HL-60 (cell line): ENCODE measurements around the gene CALCA.

ENCODE experiments used
- DNase-seq, 2 experiments: peaks; one replicate each; pipeline ENCODE4 v3.0.0-alpha.2; 2010 to 2020; ENCODE audit warnings: low read depth in 1 of 2, low spot score in 1 of 2
- H3K27ac ChIP-seq: fragments of 250-450 bp; sonication (Bioruptor Pico); replicated peaks from 2 replicates; pipeline ENCODE4 v1.5.1; 2020; ENCODE audit warnings: mild to moderate bottlenecking, moderate library complexity
- H3K27me3 ChIP-seq: fragments of 250-450 bp; sonication (Bioruptor Pico); 2 replicates; pipeline ENCODE4 v1.5.1; 2021; ENCODE audit warnings: mild to moderate bottlenecking, moderate library complexity; ENCODE audit not compliant: insufficient read depth, poor library complexity, severe bottlenecking
- H3K4me3 ChIP-seq: replicated peaks from 2 replicates; pipeline ENCODE4 v1.5.1; 2011; ENCODE audit warnings: mild to moderate bottlenecking, control low read depth, low read length; ENCODE audit not compliant: insufficient read depth
- CTCF ChIP-seq: IDR thresholded peaks from one replicate; pipeline ENCODE4 v1.5.1; 2011; ENCODE audit warnings: low read length, control low read depth, inconsistent platforms; ENCODE audit not compliant: insufficient read depth
- GABPA ChIP-seq: IDR thresholded peaks from 2 replicates; pipeline ENCODE4 v1.6.1; 2012; ENCODE audit warnings: low read depth
- POLR2AphosphoS5 ChIP-seq: IDR thresholded peaks from 2 replicates; pipeline ENCODE4 v1.6.1; 2012; ENCODE audit warnings: low read depth
- REST ChIP-seq: IDR thresholded peaks from 2 replicates; pipeline ENCODE4 v1.6.1; 2012; ENCODE audit warnings: low read depth; ENCODE audit not compliant: insufficient replicate concordance
- SPI1 ChIP-seq: IDR thresholded peaks from 2 replicates; pipeline ENCODE4 v1.6.1; 2012; ENCODE audit warnings: low read depth, mild to moderate bottlenecking, borderline replicate concordance

Gene CALCA

GRCh38 chr11:14974515-14975251, 2.5 kb upstream of the CALCA start:
- Histone ChIP-seq H3K27me3 (peaks cover 51% of the 10 kb centered on the region), H3K27ac (no peak overlapping the region), H3K4me3 (no peak overlapping the region)
- TF ChIP-seq REST (no peak), CTCF (peak; percentile 62), POLR2AphosphoS5 (no peak)
- DNase-seq: peak in 1 of 2 experiments; percentile 53

- Histone ChIP-seq H3K27ac (no peak overlapping the region), H3K4me3 (no peak overlapping the region), H3K27me3 (peaks cover 51% of the 10 kb centered on the region)
- TF ChIP-seq GABPA (no peak), CTCF (no peak), SPI1 (no peak), REST (no peak), POLR2AphosphoS5 (no peak)
- no peak for DNase-seq
Observed at GRCh38 chr11:14973621-14974514, 1.7 kb upstream of the CALCA start.

- Histone ChIP-seq H3K27me3 (peaks cover 51% of the 10 kb centered on the region), H3K4me3 (no peak overlapping the region), H3K27ac (no peak overlapping the region)
- no peak for TF ChIP-seq SPI1
- TF ChIP-seq GABPA: no peak
- TF ChIP-seq CTCF: no peak
- no peak for TF ChIP-seq REST
- TF ChIP-seq POLR2AphosphoS5: no peak
- DNase-seq: no peak
Observed at GRCh38 chr11:14972581-14973495, 687 bp upstream of the CALCA start.
